Psoas muscle (tissue), 8 donors: ENCODE results near the gene LAMP2. TPM values are rescaled to one million over a fixed set of nuclear protein-coding genes. Genes with fewer than 3 reads are reported as not detected.

Source experiments
- ATAC-seq, 4 donors: fragments of 200-7000 bp; cut with Tn5 transposase; one replicate each; pipeline ENCODE4 v1.9.1; 2020; ENCODE audit warnings: moderate library complexity in 3 of 4, mild to moderate bottlenecking in 2 of 4
- DNase-seq, 2 donors: peaks; one replicate each; pipeline ENCODE4 v3.0.0-alpha.2; 2020
- H3K27ac ChIP-seq: fragments of 200-600 bp; one replicate; pipeline ENCODE4 v1.8.0; 2022
- H3K27me3 ChIP-seq, 3 donors: fragments of 200-600 bp in 1 of 3; one replicate each; pipeline versions ENCODE4 v1.6.1 to v1.8.0; 2013 to 2022; ENCODE audit warnings: low read length in 2 of 3, mild to moderate bottlenecking in 2 of 3, moderate library complexity in 1 of 3; ENCODE audit not compliant: insufficient read depth in 3 of 3
- H3K36me3 ChIP-seq, 2 donors: fragments of 200-600 bp in 1 of 2; one replicate each; pipeline versions ENCODE4 v1.6.1 to v1.8.0; 2013 to 2022; ENCODE audit warnings: low read depth in 1 of 2, mild to moderate bottlenecking in 1 of 2, moderate library complexity in 1 of 2; ENCODE audit not compliant: insufficient read depth in 1 of 2
- H3K4me1 ChIP-seq: fragments of 200-600 bp; one replicate; pipeline ENCODE4 v1.8.0; 2022
- H3K4me3 ChIP-seq: fragments of 200-600 bp; one replicate; pipeline ENCODE4 v1.8.0; 2022; ENCODE audit warnings: mild to moderate bottlenecking
- H3K9me3 ChIP-seq: fragments of 200-600 bp; one replicate; pipeline ENCODE4 v1.8.0; 2022
- CTCF ChIP-seq: fragments of 200-600 bp; IDR thresholded peaks from one replicate; pipeline ENCODE4 v1.8.0; 2022; ENCODE audit warnings: antibody characterized with exemption
- WGBS, 3 donors: extraction: QIAGEN DNeasy Blood & Tissue Kit; methylation state at CpG; one replicate each; pipeline versions ENCODE4 v1.1.6 to v1.1.7; 2013; 5-methylcytosine and 5-hydroxymethylcytosine counted together
- intact Hi-C, 2 donors: fragments of 100-400 bp; cut with DNase I; formaldehyde crosslinking; loops; one replicate each; pipeline versions ENCODE4 v1.11.0 to v1.14.2; 2022
- polyA plus RNA-seq, 3 donors: library from polyadenylated mRNA; stranded (reverse); fragments of 200-250 nt; gene quantifications; one replicate each; pipeline ENCODE4 v1.2.3, GENCODE V29; 2013
- total RNA-seq, 4 donors: library from RNA; stranded (reverse); fragmentation: NEBNext Ultra II Directional in 2 of 4; extraction: Animal tissue kit (Norgen Biotek cat#: 25700) in 2 of 4; gene quantifications; one replicate each; pipeline versions ENCODE4 v1.2.1 to v1.2.4, GENCODE V29; 2021 to 2023
- donor health status: healthy with polysubstance abuse.
- donor health status: DM: no; HTN: no; CAD: no; lungs with moderate emphysema.
- donor health status: Bipolar disorder and iron deficiency.
- donor health status: healthy.
- donor health status: DM: yes; HTN: yes; CAD: no.
- donor health status: DM: no; HTN: no; CAD: no.
- donor health status: DM: no; HTN: no; CAD: no.
- donor health status: DM: yes; HTN: yes; CAD: no.

LAMP2 gene
- total and polyA plus RNA-seq, 7 donors, result 24.5 to 123 (median 89.1) TPM

DNA sequence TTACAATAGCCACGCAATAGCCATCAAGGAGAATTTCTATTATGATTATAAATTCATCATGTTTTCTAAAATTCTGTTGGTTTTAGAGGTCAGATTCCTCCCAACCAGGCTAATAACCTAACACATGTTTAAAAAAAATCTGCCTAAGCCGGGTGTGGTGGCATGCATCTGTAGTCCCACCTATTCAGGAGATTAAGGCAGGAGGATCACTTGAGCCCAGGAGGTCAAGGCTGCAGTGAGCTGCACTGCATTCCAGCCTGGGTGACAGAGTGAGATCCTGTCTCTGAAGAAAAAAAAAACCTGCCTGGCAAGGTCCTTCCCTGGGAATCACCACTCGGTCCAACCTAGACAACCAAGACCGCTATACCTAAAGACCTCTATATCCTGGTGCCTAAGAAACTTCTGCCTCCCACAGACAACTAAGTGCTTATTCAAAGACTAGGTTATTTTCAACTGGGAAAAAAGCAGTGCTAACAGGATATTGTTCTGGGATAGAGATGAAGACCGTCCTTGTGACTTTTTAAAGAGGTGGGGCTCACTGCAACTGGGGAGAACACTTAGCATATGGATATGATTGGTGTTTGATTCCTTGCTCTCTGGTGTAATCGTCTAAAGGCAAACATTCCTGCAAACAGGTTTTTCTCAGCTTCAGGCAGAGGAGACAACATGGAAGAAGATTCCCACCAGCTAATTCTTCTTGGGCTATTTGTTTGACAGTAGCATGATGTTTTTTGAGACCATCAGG is 89.0 kb downstream of the LAMP2 start:
- no peak for TF ChIP-seq CTCF
- H3K4me1 ChIP-seq, result peaks cover 6% of the 10 kb centered on the region
- no peak for ATAC-seq
- intact Hi-C loops, result no loop called here
- H3K27ac ChIP-seq, result no peak overlapping the region
- no peaks in the 10 kb centered on the region for H3K36me3 ChIP-seq
- no peak for DNase-seq
- H3K27me3 ChIP-seq, result no peaks in the 10 kb centered on the region
- H3K4me3 ChIP-seq, result no peak overlapping the region
- 62 to 72% (median 64%) methylated on average over 6 of the region's 6 CpGs for WGBS, 3 donors
- no peaks in the 10 kb centered on the region for H3K9me3 ChIP-seq

GRCh38 chrX:120378570-120378969 is 90.5 kb downstream of the LAMP2 start:
- no peaks in the 10 kb centered on the region for H3K27me3 ChIP-seq
- intact Hi-C loops, result no loop called here
- no peak overlapping the region for H3K4me3 ChIP-seq
- no peak overlapping the region for H3K27ac ChIP-seq
- ATAC-seq (peak in 3 of 4 donors; percentile 66 to 74 (median 72)), DNase-seq (no peak)
- H3K9me3 ChIP-seq, result no peaks in the 10 kb centered on the region
- H3K36me3 ChIP-seq, result no peaks in the 10 kb centered on the region
- 79 to 82% (median 82%) methylated on average over 5 of the region's 5 CpGs for WGBS, 3 donors
- peaks cover 11% of the 10 kb centered on the region for H3K4me1 ChIP-seq
- TF ChIP-seq CTCF, result no peak

Other genes starting within 250 kb of the LAMP2 start
- 1 to 10 TPM; 7.5 to 8.6 (median 7.7) TPM for gene ZBTB33, start 218.5 kb downstream of the LAMP2 start, total RNA-seq
- gene ZBTB33, start 218.5 kb downstream of the LAMP2 start, polyA plus RNA-seq, result 10 to 100 TPM in 1 of 3 donors, 1 to 10 TPM in 2; 2.6 to 11.8 (median 3.5) TPM
- 1 to 10 TPM in 1 of 4 donors, under 1 TPM in 3; 0.06 to 2.0 (median 0.30) TPM for gene TMEM255A, start 157.8 kb downstream of the LAMP2 start, total RNA-seq
- gene TMEM255A, start 157.8 kb downstream of the LAMP2 start, polyA plus RNA-seq, result under 1 TPM; 0.13 to 0.38 (median 0.14) TPM
- 10 to 100 TPM in 2 of 4 donors, 1 to 10 TPM in 2; 7.1 to 41.5 (median 10.8) TPM for gene ATP1B4, start 107.2 kb downstream of the LAMP2 start, total RNA-seq
- 1 to 10 TPM in 2 of 3 donors, under 1 TPM in 1; 0.26 to 7.0 (median 2.1) TPM for gene ATP1B4, start 107.2 kb downstream of the LAMP2 start, polyA plus RNA-seq
- 10 to 100 TPM in 3 of 4 donors, 1 to 10 TPM in 1; 9.8 to 11.7 (median 11.2) TPM for gene CUL4B, start 91.7 kb upstream of the LAMP2 start, total RNA-seq
- 10 to 100 TPM in 1 of 3 donors, 1 to 10 TPM in 2; 6.0 to 13.1 (median 6.5) TPM for gene CUL4B, start 91.7 kb upstream of the LAMP2 start, polyA plus RNA-seq
- 10 to 100 TPM; 23.0 to 34.6 (median 27.7) TPM for gene MCTS1, start 134.8 kb upstream of the LAMP2 start, total RNA-seq
- 10 to 100 TPM; 26.7 to 54.3 (median 29.5) TPM for gene MCTS1, start 134.8 kb upstream of the LAMP2 start, polyA plus RNA-seq
- 1 to 10 TPM; 5.0 to 6.3 (median 5.7) TPM for gene C1GALT1C1, start 160.8 kb upstream of the LAMP2 start, total RNA-seq
- gene C1GALT1C1, start 160.8 kb upstream of the LAMP2 start, polyA plus RNA-seq, result 10 to 100 TPM in 2 of 3 donors, 1 to 10 TPM in 1; 7.3 to 16.0 (median 13.3) TPM